WTC11 (cell line): ENCODE measurements around the gene FAM13C. TPM values are rescaled to one million over a fixed set of nuclear protein-coding genes. Genes with fewer than 3 reads are reported as not detected.

Experiments used
- ATAC-seq: fragments of 200-7000 bp; cut with Tn5 transposase; 2 replicates; pipeline ENCODE4 v1.10.0; 2021; ENCODE audit warnings: mild to moderate bottlenecking, moderate library complexity
- CTCF ChIA-PET: fragments of 300-600 bp; sonication (Branson Sonifier 250); formaldehyde crosslinking; loops from one replicate; lab custom pipeline; 2021; ENCODE audit warnings: antibody characterized with exemption; lab: Charles Lee
- POLR2A ChIA-PET: fragments of 350-600 bp; sonication (Branson Sonifier 250); formaldehyde crosslinking; loops from one replicate; lab custom pipeline; 2021; ENCODE audit warnings: antibody characterized with exemption; lab: Charles Lee
- DNase-seq: peaks from one replicate; pipeline ENCODE4 v3.0.0; 2021; ENCODE audit warnings: low spot score
- H3K27ac Mint-ChIP-seq: 2 replicates; pipeline ENCODE4 v1.8.0; 2021; ENCODE audit warnings: mixed read lengths
- H3K27me3 Mint-ChIP-seq: 2 replicates; pipeline ENCODE4 v1.8.0; 2021; ENCODE audit warnings: low read depth, mild to moderate bottlenecking, moderate library complexity, mixed read lengths
- H3K36me3 Mint-ChIP-seq: 2 replicates; pipeline ENCODE4 v1.8.0; 2021; ENCODE audit warnings: mixed read lengths
- H3K4me1 Mint-ChIP-seq: 2 replicates; pipeline ENCODE4 v1.8.0; 2022; ENCODE audit warnings: mixed read lengths
- H3K4me3 Mint-ChIP-seq: 2 replicates; pipeline ENCODE4 v1.8.0; 2021; ENCODE audit warnings: mild to moderate bottlenecking, moderate library complexity, mixed read lengths
- H3K9me3 Mint-ChIP-seq: 2 replicates; pipeline ENCODE4 v1.8.0; 2021; ENCODE audit warnings: mixed read lengths
- ATF1 ChIP-seq: sonication (generic); formaldehyde crosslinking; IDR thresholded peaks from 2 replicates; pipeline ENCODE4 v1.8.1; 2023; ENCODE audit warnings: mild to moderate bottlenecking, moderate library complexity, missing genetic modification reagents
- CBFB ChIP-seq: sonication (generic); formaldehyde crosslinking; IDR thresholded peaks from 2 replicates; pipeline ENCODE4 v1.8.1; 2022; ENCODE audit warnings: mild to moderate bottlenecking, low read depth, missing genetic modification reagents
- CREB1 ChIP-seq: sonication (generic); formaldehyde crosslinking; IDR thresholded peaks from 2 replicates; pipeline ENCODE4 v1.8.0; 2023; ENCODE audit warnings: mild to moderate bottlenecking, missing genetic modification reagents
- ETV6 ChIP-seq: sonication (generic); formaldehyde crosslinking; IDR thresholded peaks from 2 replicates; pipeline ENCODE4 v1.8.1; 2022; ENCODE audit warnings: mild to moderate bottlenecking, missing genetic modification reagents
- GABPB1 ChIP-seq: sonication (generic); formaldehyde crosslinking; IDR thresholded peaks from 2 replicates; pipeline ENCODE4 v1.8.1; 2023; ENCODE audit warnings: mild to moderate bottlenecking, missing genetic modification reagents
- HMGXB4 ChIP-seq: sonication (generic); formaldehyde crosslinking; IDR thresholded peaks from 2 replicates; pipeline ENCODE4 v1.8.1; 2023; ENCODE audit warnings: mild to moderate bottlenecking, moderate library complexity, missing genetic modification reagents
- KAT7 ChIP-seq: sonication (generic); formaldehyde crosslinking; IDR thresholded peaks from 2 replicates; pipeline ENCODE4 v1.8.1; 2023; ENCODE audit warnings: missing genetic modification reagents, mild to moderate bottlenecking, borderline replicate concordance
- NFATC4 ChIP-seq: fragments of 250-450 bp; sonication (Bioruptor Pico); IDR thresholded peaks from 2 replicates; pipeline ENCODE4 v1.9.0; 2021; ENCODE audit warnings: mild to moderate bottlenecking
- NFYB ChIP-seq: sonication (generic); formaldehyde crosslinking; conservative IDR thresholded peaks from 2 replicates; pipeline ENCODE4 v1.8.0; 2022; ENCODE audit warnings: low read depth, missing genetic modification reagents
- NR3C1 ChIP-seq: sonication (generic); formaldehyde crosslinking; conservative IDR thresholded peaks from 2 replicates; pipeline ENCODE4 v1.8.1; 2023; ENCODE audit warnings: low read depth, mild to moderate bottlenecking, missing genetic modification reagents
- SMAD3 ChIP-seq: sonication (generic); formaldehyde crosslinking; IDR thresholded peaks from 2 replicates; pipeline ENCODE4 v1.8.0; 2022; ENCODE audit warnings: missing genetic modification reagents, mild to moderate bottlenecking, borderline replicate concordance
- SMAD4 ChIP-seq: sonication (generic); formaldehyde crosslinking; IDR thresholded peaks from 2 replicates; pipeline ENCODE4 v1.8.0; 2022; ENCODE audit warnings: mild to moderate bottlenecking, missing genetic modification reagents
- SP1 ChIP-seq: sonication (generic); formaldehyde crosslinking; conservative IDR thresholded peaks from 2 replicates; pipeline ENCODE4 v1.8.1; 2022; ENCODE audit warnings: missing genetic modification reagents
- TEAD1 ChIP-seq: sonication (generic); formaldehyde crosslinking; IDR thresholded peaks from 2 replicates; pipeline ENCODE4 v1.8.0; 2022; ENCODE audit warnings: mild to moderate bottlenecking, missing genetic modification reagents
- ZNF396 ChIP-seq: fragments of 250-450 bp; sonication (Bioruptor Pico); IDR thresholded peaks from 2 replicates; pipeline ENCODE4 v1.8.0; 2021; ENCODE audit warnings: mild to moderate bottlenecking, moderate library complexity, borderline replicate concordance
- ZNF416 ChIP-seq: fragments of 250-450 bp; sonication (Bioruptor Pico); IDR thresholded peaks from 2 replicates; pipeline ENCODE4 v1.9.0; 2021; ENCODE audit warnings: mild to moderate bottlenecking, inconsistent platforms
- ZNF425 ChIP-seq: fragments of 250-450 bp; sonication (Bioruptor Pico); conservative IDR thresholded peaks from 2 replicates; pipeline ENCODE4 v1.9.0; 2021; ENCODE audit warnings: mild to moderate bottlenecking
- total RNA-seq: library from RNA; stranded (reverse); gene quantifications from 3 replicates; pipeline ENCODE4 v1.2.3, GENCODE V29; 2021
- TF ChIP-seq, protein P1 (sequence below): sonication (generic); formaldehyde crosslinking; IDR thresholded peaks from 2 replicates; pipeline ENCODE4 v1.8.0; 2023; ENCODE audit warnings: missing genetic modification reagents
- TF ChIP-seq, protein P2 (sequence below): sonication (generic); formaldehyde crosslinking; IDR thresholded peaks from 2 replicates; pipeline ENCODE4 v1.8.0; 2022; ENCODE audit warnings: mild to moderate bottlenecking, missing genetic modification reagents

Gene FAM13C
- total RNA-seq, 1 experiment from 2014 or later: 1.5 TPM

GRCh38 chr10:59375990-59376389, 13.6 kb upstream of the FAM13C start:
- Mint-ChIP-seq H3K4me1 (peaks cover 14% of the 10 kb centered on the region), H3K27ac (no peak overlapping the region), H3K27me3 (no peaks in the 10 kb centered on the region), H3K36me3 (no peaks in the 10 kb centered on the region), H3K4me3 (no peak overlapping the region), H3K9me3 (peaks cover 7% of the 10 kb centered on the region; the same call in 1 of the 2 replicates)
- DNase-seq (no peak), ATAC-seq (no peak)
- ChIA-PET POLR2A (no interaction called here), CTCF (no interaction called here)
- TF ChIP-seq SP1 (no peak), ETV6 (CRISPR knock-in tag) (no peak), NR3C1 (CRISPR knock-in tag) (no peak), KAT7 (CRISPR knock-in tag) (no peak), CBFB (CRISPR knock-in tag) (no peak), SMAD4 (CRISPR knock-in tag) (no peak), CREB1 (CRISPR knock-in tag) (no peak), ZNF396 (CRISPR knock-in tag) (no peak)
- TF ChIP-seq, protein P1, sequence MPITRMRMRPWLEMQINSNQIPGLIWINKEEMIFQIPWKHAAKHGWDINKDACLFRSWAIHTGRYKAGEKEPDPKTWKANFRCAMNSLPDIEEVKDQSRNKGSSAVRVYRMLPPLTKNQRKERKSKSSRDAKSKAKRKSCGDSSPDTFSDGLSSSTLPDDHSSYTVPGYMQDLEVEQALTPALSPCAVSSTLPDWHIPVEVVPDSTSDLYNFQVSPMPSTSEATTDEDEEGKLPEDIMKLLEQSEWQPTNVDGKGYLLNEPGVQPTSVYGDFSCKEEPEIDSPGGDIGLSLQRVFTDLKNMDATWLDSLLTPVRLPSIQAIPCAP: no peak

GRCh38 chr10:59374916-59375315, 12.6 kb upstream of the FAM13C start:
- no peak for DNase-seq
- CTCF ChIA-PET: no interaction called here
- no peak overlapping the region for H3K27ac Mint-ChIP-seq
- H3K36me3 Mint-ChIP-seq: no peaks in the 10 kb centered on the region
- ATAC-seq: no peak
- no peaks in the 10 kb centered on the region for H3K9me3 Mint-ChIP-seq
- H3K4me3 Mint-ChIP-seq: no peak overlapping the region
- POLR2A ChIA-PET: no interaction called here
- TF ChIP-seq HMGXB4 (CRISPR knock-in tag): no peak
- TF ChIP-seq NFATC4: no peak
- TF ChIP-seq ATF1: no peak
- no peak for TF ChIP-seq NFYB
- TF ChIP-seq ZNF425: no peak
- TF ChIP-seq, protein P2, sequence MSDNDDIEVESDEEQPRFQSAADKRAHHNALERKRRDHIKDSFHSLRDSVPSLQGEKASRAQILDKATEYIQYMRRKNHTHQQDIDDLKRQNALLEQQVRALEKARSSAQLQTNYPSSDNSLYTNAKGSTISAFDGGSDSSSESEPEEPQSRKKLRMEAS (CRISPR knock-in tag): no peak
- TF ChIP-seq ZNF416: no peak
- TF ChIP-seq SMAD3 (CRISPR knock-in tag): no peak
- TF ChIP-seq GABPB1 (CRISPR knock-in tag): no peak
- peaks cover 14% of the 10 kb centered on the region for H3K4me1 Mint-ChIP-seq
- H3K27me3 Mint-ChIP-seq: no peaks in the 10 kb centered on the region

DNA sequence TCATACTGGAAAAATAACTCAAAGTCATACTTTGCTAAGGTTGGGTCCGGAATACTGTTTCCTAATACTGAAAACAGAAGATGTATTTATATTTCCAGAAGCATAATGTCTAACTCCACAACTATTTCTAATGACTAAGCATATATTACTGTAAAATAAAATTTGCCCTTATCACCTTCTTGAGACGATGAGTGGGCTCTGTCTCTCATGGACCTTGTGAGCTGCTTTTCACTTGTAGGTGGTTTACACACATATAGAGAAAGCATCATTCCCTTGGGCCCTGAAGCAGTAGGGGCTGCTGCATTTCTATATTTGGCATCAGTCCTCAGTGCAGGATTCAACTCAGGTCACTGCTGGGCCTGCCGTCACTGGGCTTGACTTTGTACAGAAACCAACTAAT, 10.7 kb upstream of the FAM13C start:
- Mint-ChIP-seq H3K9me3 (no peaks in the 10 kb centered on the region), H3K4me3 (no peak overlapping the region), H3K27me3 (no peaks in the 10 kb centered on the region), H3K36me3 (no peaks in the 10 kb centered on the region), H3K4me1 (peaks cover 14% of the 10 kb centered on the region), H3K27ac (no peak overlapping the region)
- DNase-seq (no peak), ATAC-seq (no peak)
- CTCF ChIA-PET: no interaction called here
- TF ChIP-seq ZNF396 (CRISPR knock-in tag): no peak
- no peak for TF ChIP-seq GABPB1 (CRISPR knock-in tag)
- TF ChIP-seq TEAD1 (CRISPR knock-in tag): no peak
- no peak for TF ChIP-seq ATF1
- TF ChIP-seq SP1: no peak
- POLR2A ChIA-PET: no interaction called here
